Measurements from ENCODE around the gene LYRM2. TPM values are rescaled to one million over a fixed set of nuclear protein-coding genes. Genes with fewer than 3 reads are reported as not detected.

Gene LYRM2
- total and polyA plus RNA-seq, 2 of the 8 experiments (the other 6 are each of a cell fraction or from before 2014, with no cell fraction given): 7.3 to 25.7 TPM

- Histone ChIP-seq H2BK120ac (replicated peaks; ENCODE audit: low read depth, low read length) (no peak overlapping the region), H3K4me3 (ENCODE audit: extremely low read depth in 1 of 4, insufficient read depth in 2 of 4, low read depth in 3 of 4, low read length in 4 of 4) (no peak overlapping the region), H3K9ac (replicated peaks in 1 of 4; ENCODE audit: extremely low read depth in 1 of 4, low read depth in 3 of 4, low read length in 3 of 4) (no peak overlapping the region), H2AK5ac (ENCODE audit: low read depth, low read length) (no peak overlapping the region), H3K23me2 (ENCODE audit: low read depth, low read length) (no peaks in the 10 kb centered on the region), H2BK15ac (ENCODE audit: low read length) (no peak overlapping the region), H2AFZ (ENCODE audit: low read length) (no peak overlapping the region), H3K79me1 (ENCODE audit: low read depth, low read length) (no peaks in the 10 kb centered on the region), H3K4me1 (replicated peaks in 1 of 4; ENCODE audit: control insufficient read depth in 3 of 4, insufficient read depth in 4 of 4, low read length in 3 of 4) (no peaks in the 10 kb centered on the region), H4K5ac (ENCODE audit: insufficient read length, low read depth, low read length) (no peak overlapping the region), H3K18ac (ENCODE audit: extremely low read depth, low read length) (no peak overlapping the region), H3K9me3 (ENCODE audit: insufficient read depth in 2 of 2, low read depth in 1 of 2, low read length in 1 of 2) (no peaks in the 10 kb centered on the region), H3K4ac (replicated peaks; ENCODE audit: insufficient read length, low read depth, low read length) (no peak overlapping the region), H2BK20ac (ENCODE audit: low read length) (no peak overlapping the region), H3K4me2 (ENCODE audit: insufficient read depth in 1 of 2, low read depth in 2 of 2, low read length in 2 of 2) (no peak overlapping the region), H3K79me2 (ENCODE audit: control insufficient read depth in 1 of 2, insufficient read depth in 2 of 2, low read length in 2 of 2) (no peaks in the 10 kb centered on the region), H4K91ac (replicated peaks; ENCODE audit: insufficient read length, low read length) (no peak overlapping the region), H3K23ac (ENCODE audit: insufficient read length) (no peak overlapping the region), H4K8ac (ENCODE audit: extremely low read depth, insufficient read depth, low read length) (no peak overlapping the region), H4K20me1 (replicated peaks in 1 of 2; ENCODE audit: control insufficient read depth in 1 of 2, insufficient read depth in 2 of 2, low read length in 2 of 2) (no peaks in the 10 kb centered on the region), H2BK5ac (ENCODE audit: low read depth, low read length) (no peak overlapping the region), H3K36me3 (ENCODE audit: control insufficient read depth in 2 of 4, insufficient read depth in 4 of 4, low read length in 3 of 4) (no peaks in the 10 kb centered on the region), H3K56ac (replicated peaks; ENCODE audit: insufficient read length, low read depth, low read length) (no peak overlapping the region), H3K14ac (ENCODE audit: insufficient read length) (no peak overlapping the region), H2BK12ac (ENCODE audit: low read depth, low read length) (no peak overlapping the region), H3K27me3 (replicated peaks in 1 of 4; ENCODE audit: control insufficient read depth in 3 of 4, extremely low read depth in 1 of 4, insufficient read depth in 3 of 4, low read length in 3 of 4) (0 out of 7 replicates have a peak, but pooled peaks cover 0 to 2% (median 0%) of the 10 kb centered on the region in 4 experiments), H3K27ac (ENCODE audit: low read depth, low read length) (no peak overlapping the region)
- TF ChIP-seq, protein P1, sequence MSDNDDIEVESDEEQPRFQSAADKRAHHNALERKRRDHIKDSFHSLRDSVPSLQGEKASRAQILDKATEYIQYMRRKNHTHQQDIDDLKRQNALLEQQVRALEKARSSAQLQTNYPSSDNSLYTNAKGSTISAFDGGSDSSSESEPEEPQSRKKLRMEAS (IDR thresholded peaks at IDR 0.05): no peak
- no peak for TF ChIP-seq JUND (IDR thresholded peaks at IDR 0.05; ENCODE audit: low read length)
- no peak for FAIRE-seq
- CTCF ChIA-PET (ENCODE audit: partially characterized antibody): interaction anchor here (1.5 to 5.8 kb wide), 3 partner anchors 13 to 166 kb away, joined by 3 to 38 read pairs (median 34); partner anchors contain the start of gene ANKRD6
- WGBS, 2 experiments (ENCODE audit: extremely low coverage in 1 of 2, insufficient coverage in 1 of 2, insufficient read length in 1 of 2, insufficient replicate concordance in 2 of 2, low coverage in 1 of 2, low lambda C conversion rate in 2 of 2, missing lambda C conversion rate in 1 of 2): 46% methylated on average over 2 of the region's 2 CpGs; no CpG with 5 or more reads in 1 of the 2 experiments
- POLR2A ChIA-PET (ENCODE audit: partially characterized antibody): no interaction called here
- DNase-seq (ENCODE audit: low read depth in 1 of 2, low spot score in 2 of 2): no peak
Observed at GRCh38 chr6:89597372-89597771, 41.2 kb downstream of the LYRM2 start.
